SIG-M5 (cell line): ENCODE measurements around the gene TCERG1L.
"Not testable (repeated sequence)": the region's sequence is repeated elsewhere in the genome, so short reads cannot be mapped to it uniquely, and the experiment has no call there.

Source experiments
- DNase-seq: peaks from one replicate; lab custom pipeline; 2025; lab: John Stamatoyannopoulos, UW

The TCERG1L gene

DNA sequence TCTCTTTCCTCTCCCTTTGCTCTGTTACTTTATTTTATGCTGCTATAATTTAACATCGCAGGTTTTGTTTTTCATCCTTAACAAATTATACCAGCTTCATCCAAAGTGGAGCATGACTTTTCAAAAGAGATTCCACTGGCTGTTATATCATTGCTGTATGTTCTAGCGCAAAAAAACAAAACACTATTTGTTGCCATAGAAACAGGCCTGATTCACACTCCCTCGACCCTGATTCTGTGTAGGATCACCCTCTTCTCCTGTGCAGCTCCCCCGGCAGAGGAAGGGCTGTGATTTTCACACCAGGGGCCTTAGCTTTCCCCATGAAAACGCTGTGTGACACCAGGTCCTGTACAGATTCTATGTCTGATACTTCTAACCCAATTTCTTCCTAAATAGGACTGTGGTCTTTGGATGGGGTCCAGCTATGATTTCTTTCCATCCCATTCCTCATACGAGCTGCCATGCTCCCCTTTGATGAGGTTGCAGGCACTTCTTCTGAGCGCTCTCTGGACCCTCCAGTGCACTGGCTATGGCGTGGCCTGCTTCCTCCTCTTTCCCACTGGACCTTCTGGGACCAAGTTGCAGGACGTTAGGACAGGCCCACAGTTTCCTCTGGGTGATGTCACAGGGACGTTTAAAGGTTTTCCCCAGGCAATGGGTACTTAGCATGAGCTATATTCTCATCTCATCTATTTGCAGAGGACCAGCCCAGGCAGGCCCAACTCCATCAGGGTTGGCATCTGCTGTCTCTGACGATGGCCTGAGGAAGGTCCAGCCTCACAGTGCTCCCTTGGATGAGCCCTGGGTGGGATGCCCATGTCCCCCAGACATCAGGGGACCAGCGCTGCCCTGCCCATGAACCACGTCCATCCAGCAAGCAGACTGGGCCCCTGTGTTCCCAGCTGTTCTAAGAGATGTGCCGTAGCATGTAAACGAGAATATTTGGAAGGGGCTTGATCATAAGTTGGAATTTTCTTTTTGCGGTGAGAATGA is 210.8 kb downstream of the TCERG1L start:
- not testable (repeated sequence) for DNase-seq

DNA sequence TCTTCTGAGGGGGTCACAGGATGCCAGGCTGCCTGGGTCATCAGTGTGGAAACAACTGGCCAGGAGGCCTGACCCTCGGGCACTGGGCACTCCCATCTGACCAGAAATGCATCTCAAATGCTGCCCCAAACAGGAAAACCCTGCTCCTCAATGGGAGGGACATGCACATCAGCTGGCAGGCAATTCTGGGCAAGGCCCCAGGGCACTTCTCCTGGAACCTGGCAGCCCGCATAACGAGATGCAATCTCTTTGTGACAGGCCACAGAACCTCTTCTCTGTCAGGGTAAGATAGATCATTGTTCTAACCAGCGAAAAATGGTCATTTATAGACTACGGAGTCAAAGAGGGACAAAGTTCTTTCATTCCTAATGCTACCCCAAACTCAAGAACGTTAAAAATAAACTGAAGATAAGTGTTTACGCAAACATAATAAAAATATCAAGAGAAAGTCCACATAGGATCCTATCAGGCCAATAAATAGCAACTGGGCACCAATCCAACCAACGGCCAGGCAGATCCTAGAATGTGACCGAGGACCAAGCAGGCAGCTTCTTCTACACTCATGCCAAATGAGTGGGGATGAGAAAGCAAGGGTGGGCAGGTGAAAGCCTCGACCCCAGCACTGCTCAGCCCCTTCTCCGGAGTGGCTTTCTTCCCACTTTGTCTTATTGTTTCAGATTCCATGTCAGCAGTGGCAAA is 212.3 kb downstream of the TCERG1L start:
- no peak for DNase-seq

DNA sequence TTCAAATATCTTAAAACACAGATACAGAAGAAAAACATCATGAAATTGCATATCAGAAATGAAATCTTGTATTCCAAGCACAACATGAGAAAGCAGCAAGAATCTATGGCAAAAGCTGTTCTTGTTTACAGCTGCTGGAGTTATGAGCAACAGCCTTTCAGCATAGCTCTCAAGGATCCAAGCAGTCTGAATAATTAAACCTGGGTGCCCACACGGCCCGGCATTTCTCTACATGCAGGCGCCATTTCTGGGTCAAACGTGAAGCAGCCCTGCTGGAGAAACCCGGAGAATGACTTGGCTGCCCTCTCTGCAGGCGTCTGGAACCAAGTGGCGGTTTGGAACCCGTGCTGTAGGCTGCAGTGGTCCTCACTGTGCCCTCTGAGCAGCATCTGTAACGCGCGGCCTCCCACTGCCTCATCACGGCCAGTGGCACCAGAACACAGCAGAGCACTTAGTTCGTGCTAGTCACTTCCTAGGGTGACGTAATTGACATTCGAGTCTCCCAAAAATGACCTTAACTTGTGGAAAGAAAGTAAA is 213.0 kb downstream of the TCERG1L start:
- no peak for DNase-seq

DNA sequence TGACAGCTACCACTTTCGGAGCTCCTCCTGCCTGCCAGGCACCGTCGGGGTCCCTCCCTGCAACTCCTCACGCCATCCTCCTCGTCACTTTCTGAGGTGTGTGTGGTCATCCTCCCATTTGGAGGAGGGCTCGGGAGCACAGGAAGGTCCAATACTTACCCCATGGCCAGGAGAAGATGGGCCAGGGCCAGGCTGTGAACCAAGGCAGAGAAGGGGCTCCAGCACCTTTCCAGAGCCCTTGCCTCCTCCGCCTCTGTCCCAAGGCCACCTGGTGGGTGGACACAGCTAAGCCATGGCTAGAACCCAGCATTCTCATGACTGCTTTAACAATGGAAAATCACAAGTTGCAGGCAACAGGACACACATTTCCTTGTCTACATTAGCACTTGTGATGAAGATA is 215.5 kb downstream of the TCERG1L start:
- DNase-seq: no peak

DNA sequence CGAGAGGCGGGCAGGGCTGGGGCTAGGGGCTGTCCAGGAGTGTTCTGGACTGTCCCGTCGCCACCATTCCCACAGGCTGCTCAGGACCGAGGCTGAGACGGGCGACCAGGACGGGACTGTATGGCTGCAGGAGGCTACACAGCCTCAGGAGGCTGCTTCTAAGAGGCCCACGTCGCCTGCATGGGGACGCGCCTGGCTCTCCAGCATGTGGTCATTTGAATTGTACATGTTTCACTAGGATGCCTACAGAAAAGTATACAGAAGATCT is 216.3 kb downstream of the TCERG1L start:
- no peak for DNase-seq

DNA sequence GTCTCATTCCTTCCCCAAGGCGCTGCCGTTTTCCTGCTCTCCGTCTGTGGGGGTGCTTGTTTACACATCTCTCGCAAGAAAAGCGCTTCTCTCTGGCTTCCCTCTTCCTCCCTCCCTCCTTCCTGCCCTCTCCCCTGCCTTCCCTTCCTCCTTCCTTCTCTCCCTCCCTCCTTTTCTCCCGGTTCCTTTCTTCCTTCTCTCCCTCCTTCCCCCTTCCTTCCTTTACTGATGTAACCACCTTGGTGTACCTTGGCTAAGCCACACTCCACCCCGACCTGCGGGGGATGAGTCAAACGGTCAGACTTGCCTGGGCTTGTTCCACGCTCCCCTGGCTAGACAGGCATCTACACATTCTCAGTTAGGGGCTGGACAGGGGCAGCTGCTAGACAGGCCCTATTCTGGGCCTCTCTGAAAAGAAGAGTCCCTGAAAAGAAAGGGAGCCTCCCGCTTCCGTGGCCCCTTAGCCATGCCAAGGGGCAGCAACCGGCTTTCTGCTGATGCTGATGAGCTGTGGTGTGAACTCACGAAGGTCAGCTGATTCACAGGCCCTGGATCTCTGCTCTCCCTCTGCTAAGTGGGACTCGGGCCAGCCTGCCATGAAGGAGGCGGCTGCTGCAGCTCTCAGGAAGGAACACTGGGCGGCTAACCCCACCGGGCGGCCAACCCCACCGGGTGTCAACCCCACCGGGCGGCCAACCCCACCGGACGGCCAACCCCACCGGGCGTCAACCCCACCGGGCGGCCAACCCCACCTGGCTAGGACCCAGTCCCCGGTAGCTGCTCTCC is 216.8 kb downstream of the TCERG1L start:
- no peak for DNase-seq

DNA sequence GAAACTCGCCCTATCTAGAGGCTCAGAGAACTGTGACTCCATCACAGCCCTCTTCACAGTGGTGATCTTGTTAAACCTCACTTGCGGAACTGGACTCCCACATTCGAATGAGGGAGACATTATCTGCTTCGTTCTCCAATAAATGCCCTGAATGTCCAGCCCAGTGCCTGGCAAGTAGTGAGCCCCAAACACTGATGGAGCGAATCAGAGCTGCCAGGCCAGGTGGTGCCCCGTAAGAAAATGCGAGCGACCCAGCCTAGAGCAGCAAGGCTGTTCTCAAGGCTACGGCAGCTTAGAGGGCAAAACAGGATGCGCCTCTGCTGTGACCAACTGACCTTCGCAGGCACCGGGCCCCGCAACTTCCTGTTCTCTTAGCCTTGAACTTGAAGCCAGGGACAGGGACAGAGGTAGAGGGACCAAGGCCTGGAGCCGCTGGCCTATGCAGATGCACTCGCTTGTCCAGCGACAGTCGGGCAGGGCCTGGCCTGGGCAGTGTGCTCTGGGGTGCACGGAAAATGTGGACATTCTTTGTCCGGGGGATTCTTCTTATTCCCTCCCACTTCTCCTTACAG is 217.6 kb downstream of the TCERG1L start:
- DNase-seq: no peak

DNA sequence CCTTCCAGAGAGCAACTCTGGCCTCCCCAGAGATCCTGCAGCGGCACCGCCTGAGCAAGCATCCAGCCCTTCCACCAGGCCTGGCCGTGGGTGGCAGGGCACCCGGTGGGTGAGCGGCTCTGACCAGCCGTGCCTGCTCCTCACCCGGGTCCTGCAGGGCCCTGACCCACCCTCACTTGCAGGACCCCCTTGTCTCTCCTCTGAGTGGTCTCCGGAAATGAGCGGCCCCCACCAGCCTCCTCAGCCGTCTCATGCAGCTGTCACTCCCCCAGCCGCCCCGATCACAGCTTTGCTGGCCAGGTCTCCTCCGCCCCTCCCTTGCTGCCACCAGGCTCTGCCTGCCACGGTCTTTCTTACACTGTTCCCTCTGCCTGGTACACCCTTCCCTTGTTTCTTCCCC is 218.2 kb downstream of the TCERG1L start:
- no peak for DNase-seq

DNA sequence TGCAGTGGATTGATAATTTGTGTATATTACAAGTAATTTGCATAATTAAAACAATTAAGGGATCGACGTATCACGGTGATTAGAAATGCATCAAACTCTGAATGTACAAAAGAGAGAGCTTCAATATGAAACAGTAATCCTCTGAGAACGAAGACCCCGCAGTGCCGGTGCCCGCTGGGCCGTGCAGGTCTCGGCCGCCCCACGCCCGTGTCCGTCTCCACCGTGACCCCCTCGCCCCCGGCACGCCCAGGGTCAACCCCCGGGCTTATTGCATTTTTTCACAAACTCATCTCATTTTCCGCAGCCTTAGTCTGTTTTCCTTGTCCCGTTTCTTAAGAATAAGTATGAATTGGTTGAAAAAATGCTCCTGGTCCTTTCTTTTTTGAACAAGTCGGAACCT is 218.6 kb downstream of the TCERG1L start:
- no peak for DNase-seq

DNA sequence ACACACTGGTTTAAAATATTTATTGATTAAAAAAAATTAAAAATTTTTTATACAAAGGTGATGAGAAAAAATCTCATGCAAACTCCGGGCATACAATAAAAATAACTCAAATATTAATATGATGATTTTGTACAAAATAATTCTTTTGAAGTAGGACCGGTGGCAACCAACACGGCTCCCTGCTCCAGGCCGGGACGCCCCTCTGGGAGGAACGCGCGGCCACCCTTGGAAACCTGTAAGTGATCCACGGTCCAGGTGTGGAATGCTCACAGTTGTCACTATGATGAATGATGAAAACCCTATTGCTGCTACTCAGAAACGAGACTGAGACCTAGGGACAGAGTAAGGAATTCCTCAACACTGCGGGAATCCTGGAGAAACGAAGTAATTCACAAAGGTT is 219.1 kb downstream of the TCERG1L start:
- DNase-seq: no peak

DNA sequence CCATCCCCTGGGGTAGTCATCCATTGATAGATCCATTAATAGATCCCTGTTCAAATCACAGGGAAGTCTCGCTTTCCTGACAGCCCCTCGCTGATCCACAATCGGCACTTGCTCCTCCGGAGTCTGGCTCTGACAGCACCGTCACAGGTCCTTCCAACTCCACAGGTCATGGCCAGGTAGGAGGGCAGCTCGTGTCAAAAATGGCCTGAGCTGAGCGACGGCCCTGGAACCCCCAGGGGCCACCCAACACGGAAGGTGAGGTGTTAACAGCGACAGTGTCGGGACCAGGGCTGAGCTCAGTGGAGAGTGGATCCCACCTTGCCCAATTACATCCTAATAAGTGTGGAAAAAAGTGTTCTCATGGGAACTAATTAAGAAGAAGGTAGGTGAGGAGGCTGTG is 219.8 kb downstream of the TCERG1L start:
- no peak for DNase-seq

DNA sequence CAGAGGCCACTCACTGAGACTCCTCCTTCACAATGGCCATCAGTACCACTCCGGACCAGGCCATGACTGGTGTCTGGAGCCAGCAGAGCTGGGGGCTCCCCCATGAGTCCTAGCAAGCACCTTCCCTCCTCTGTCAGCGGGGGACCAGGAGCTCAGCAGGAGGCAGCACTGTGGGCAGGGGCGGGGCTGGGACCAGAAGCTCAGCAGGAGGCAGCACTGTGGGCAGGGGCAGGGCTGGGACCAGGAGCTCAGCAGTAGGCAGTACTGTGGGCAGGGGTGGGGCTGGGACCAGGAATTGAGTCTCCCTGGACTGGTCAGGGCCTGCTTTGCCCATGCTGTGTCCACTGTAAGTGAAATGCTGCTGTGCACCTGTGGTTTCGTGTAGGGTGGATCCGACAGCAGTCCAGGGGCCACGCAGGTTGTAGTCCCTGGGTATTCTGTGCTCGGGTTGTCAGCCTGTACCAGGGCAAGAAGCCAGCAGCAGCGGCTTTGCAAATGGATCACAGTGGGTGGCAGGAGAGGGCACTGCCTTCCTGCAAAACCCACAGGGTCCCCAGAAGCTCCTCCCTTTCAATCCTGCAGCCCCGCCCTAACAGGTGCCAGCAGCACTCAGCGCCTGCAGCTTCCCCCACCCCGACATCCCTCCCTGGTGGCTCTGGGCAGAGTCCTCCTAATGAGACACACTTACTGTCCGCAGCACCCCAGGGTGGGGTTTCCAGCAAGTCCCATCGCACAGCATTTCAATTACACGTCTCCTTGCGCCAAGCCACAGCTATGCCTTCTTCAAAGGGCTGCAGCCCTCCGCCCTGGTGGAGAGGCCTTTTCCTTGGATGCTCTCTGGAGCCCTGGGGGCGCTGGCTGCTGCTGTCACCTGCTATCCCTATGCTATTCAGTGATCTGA is 220.5 kb downstream of the TCERG1L start:
- DNase-seq: no peak

DNA sequence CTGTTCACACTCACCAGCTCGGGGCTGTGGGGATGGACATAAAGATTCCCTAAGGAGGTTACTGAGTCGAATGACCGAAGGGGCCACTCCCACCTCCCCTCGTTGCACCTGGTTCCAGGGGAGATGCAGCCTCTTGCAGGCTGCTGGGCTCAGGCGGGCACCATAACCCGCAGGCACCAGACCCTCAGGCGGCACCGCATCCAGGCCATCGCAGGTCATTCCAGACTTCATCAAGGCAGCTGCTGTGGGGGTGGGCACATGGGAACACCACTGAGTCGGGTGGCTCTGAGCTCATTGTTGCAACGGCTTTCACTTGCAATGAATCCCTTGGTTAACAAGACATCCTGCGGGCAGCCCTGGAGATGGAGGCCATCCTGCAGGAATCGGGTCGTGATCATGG is 221.7 kb downstream of the TCERG1L start:
- no peak for DNase-seq

DNA sequence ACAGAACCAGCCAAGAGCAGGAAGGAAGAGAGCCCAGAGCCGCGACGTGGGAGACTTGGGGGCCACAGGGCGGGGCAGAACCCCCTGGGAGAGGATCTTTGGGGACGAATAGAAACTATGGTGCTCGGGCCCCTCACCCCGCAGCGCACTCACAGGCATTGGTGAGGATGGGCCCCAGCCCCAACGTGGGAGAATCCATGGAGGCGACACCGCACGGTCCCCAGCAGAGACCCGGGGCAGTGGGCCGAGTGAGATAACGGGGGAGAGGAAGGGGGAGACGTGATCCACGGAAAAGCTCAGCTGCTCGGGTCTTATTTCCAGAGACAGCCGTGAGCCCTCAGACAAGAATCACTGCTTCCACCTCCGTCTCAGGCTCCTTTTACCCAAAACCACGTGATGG is 222.4 kb downstream of the TCERG1L start:
- no peak for DNase-seq

DNA sequence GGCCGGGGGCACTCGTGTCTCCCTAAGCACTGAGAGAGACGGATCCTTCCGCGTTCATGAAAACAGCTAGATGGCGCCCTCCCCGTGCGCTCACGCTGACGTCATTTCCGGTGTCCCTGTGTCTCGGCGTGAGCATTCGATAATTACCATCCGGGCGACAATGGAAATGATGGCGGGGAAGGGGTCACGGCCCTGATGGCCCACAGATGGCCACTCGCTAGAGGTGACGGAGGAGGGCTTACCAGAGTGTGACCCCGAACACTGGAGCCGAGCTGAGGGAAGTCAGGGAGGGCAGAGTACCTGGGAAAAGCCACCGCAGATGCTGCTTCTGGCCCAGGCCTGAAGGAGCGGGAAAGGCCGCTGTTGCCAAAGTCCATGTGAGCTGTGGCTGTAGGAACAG is 222.9 kb downstream of the TCERG1L start:
- DNase-seq: no peak

DNA sequence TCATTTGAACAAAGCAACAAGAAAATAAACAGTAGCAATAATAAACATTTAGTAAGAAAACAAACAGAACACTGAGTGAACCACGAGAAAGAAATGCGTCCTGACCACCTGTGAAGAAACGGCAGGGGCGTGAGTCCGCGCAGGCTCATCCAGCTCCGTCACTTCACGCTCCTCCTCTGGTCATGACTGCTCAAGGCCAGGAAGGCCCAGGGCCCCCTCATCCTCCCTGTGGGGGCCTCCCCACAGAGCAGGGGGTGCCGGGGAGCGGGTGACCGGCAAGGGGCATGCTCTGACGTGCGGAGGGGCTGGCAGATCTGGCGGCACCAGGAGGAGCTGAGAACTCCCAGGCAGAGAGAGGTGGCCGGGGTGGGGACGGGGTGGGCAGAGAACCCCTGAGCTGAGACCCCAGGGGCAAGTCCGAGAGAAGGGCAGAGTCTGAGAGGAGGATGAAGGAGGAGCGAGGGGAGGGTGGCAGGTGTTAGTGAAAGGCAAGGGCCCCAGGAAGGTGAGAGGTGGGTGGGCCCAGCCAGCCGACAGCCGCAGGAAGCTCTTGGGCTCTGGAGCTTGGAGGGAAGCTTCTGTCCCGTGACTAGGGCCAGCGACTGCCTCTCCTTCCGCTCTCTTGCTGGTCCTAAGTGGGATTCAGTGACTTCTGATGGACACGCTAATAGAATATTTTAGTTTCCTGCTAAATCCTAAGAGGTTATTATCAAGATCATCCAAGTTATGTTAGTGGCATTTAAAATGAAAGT is 223.9 kb downstream of the TCERG1L start:
- DNase-seq: no peak

DNA sequence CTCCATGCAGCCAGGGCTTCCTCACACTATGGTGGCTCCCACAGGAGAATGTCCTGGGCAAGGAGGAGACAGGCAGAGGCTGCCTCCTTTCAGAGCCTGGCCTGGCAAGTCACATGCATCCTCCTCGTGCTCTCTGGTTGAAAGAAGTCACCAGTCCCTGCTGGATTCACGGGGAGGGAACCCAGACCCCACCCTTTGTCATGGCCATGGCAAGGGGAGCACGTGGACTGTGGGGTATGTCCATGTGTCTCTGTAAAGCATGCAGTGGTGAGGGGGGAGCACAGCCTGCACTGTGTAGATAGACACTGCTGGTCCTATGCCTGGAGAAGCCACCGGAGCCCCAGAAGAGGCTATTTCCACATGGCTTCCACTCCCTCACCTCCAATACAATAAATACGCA is 225.0 kb downstream of the TCERG1L start:
- no peak for DNase-seq

DNA sequence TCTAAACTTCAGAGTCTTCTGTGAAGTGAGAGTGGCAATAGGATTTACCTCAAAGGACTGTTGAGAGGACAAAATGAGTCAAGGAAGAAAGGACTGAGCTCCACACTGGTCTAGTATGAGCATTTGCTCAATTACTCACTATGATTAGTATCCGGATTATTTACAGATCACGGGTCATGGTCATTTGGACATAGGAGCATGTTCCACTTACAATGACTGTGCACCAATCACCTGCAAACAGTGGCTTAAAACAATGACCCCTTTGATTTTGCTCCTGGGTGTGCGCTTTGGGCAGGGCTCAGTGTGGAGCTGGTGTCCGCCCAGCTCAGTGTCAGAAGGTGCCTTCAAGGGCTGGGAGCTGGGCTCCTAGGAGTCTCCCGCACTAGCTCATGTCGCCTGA is 225.4 kb downstream of the TCERG1L start:
- no peak for DNase-seq

DNA sequence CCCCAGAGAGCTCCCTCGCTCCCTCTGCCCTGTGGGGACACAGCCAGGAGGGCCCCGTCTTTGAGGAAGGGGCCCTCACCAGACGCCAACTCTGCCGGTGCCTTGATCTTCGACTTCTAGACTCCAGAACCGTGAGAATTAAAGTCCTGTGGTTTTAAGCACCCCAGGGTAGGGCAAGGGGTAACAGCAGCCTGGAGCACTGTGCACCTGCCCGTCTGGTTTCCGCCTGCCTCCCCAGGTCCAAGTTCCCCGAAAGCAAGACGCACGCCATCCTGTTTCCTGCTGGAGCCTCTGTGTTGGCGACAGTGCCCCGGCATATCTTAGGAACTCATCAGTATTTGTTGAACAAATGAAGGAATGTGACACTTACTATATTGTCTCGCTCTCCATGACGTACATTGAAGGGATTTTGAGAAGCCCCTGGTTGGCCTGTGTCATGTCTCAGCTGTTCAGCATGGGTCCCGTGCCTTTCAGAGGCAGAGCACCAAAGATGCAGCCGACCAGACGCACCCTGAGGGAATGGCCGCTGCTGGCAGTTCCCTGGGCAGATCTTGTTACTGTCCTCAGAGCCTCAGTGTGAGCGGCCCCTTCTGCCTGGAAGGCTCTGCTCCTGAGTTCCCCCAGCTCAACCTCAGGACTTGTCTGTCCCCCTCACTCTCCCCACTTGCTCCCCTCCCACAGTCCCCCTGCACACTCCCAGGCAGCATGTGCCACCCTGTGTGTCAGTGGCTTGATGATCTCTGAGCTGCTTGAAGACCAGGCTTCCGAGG is 226.2 kb downstream of the TCERG1L start:
- DNase-seq: no peak

DNA sequence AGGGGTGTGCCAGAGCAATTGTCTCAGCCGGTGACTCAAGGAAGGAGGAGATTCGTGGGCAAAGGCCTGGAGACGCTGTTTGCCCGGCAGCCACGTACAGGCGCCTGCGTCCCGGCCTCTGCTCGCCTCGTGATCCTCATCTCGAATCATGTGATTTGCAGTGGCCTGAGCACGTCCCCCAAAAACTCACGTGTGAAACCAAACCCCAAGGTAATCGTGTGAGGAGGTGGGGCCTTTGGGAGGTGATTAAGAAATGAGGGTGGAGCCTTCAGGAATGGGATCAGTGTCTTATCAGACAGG is 226.8 kb downstream of the TCERG1L start:
- no peak for DNase-seq
